Measurements from ENCODE around the gene CD81.

DNA sequence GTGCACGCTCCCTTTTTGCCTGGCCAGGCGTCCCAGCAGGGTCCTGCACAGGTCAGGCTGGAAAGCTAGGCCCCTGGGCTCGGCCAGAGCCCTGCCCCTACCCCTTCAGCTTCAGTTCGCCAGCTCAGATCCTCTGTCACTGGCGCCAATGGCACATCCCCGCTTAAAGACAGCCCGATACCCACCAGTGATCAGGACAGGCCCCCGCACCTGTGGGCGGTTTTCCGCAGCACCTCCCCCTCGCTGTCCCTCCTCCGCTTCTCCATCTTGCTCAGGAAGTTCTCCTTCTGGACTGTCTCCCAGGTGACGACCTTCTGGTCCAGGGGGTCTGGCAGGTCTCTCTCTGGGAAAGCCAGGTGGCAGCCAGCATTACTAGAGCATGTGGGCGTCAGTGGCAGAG is 29.3 kb downstream of the CD81 start:
- TF ChIP-seq, protein P1, sequence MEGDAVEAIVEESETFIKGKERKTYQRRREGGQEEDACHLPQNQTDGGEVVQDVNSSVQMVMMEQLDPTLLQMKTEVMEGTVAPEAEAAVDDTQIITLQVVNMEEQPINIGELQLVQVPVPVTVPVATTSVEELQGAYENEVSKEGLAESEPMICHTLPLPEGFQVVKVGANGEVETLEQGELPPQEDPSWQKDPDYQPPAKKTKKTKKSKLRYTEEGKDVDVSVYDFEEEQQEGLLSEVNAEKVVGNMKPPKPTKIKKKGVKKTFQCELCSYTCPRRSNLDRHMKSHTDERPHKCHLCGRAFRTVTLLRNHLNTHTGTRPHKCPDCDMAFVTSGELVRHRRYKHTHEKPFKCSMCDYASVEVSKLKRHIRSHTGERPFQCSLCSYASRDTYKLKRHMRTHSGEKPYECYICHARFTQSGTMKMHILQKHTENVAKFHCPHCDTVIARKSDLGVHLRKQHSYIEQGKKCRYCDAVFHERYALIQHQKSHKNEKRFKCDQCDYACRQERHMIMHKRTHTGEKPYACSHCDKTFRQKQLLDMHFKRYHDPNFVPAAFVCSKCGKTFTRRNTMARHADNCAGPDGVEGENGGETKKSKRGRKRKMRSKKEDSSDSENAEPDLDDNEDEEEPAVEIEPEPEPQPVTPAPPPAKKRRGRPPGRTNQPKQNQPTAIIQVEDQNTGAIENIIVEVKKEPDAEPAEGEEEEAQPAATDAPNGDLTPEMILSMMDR (IDR thresholded peaks at IDR 0.05): no peak
- TF ChIP-seq TEAD1 (CRISPR knock-in tag; IDR thresholded peaks at IDR 0.05): no peak
- TF ChIP-seq, protein P2, sequence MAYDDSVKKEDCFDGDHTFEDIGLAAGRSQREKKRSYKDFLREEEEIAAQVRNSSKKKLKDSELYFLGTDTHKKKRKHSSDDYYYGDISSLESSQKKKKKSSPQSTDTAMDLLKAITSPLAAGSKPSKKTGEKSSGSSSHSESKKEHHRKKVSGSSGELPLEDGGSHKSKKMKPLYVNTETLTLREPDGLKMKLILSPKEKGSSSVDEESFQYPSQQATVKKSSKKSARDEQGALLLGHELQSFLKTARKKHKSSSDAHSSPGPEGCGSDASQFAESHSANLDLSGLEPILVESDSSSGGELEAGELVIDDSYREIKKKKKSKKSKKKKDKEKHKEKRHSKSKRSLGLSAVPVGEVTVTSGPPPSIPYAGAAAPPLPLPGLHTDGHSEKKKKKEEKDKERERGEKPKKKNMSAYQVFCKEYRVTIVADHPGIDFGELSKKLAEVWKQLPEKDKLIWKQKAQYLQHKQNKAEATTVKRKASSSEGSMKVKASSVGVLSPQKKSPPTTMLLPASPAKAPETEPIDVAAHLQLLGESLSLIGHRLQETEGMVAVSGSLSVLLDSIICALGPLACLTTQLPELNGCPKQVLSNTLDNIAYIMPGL (CRISPR knock-in tag; IDR thresholded peaks at IDR 0.05): no peak
- TF ChIP-seq GABPB1 (CRISPR knock-in tag; IDR thresholded peaks at IDR 0.05): no peak
- TF ChIP-seq, protein P3, sequence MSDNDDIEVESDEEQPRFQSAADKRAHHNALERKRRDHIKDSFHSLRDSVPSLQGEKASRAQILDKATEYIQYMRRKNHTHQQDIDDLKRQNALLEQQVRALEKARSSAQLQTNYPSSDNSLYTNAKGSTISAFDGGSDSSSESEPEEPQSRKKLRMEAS (CRISPR knock-in tag; IDR thresholded peaks at IDR 0.05): no peak
- TF ChIP-seq NFYB (CRISPR knock-in tag; conservative IDR thresholded peaks at IDR 0.05; ENCODE audit: low read depth): no peak
- TF ChIP-seq, protein P4, sequence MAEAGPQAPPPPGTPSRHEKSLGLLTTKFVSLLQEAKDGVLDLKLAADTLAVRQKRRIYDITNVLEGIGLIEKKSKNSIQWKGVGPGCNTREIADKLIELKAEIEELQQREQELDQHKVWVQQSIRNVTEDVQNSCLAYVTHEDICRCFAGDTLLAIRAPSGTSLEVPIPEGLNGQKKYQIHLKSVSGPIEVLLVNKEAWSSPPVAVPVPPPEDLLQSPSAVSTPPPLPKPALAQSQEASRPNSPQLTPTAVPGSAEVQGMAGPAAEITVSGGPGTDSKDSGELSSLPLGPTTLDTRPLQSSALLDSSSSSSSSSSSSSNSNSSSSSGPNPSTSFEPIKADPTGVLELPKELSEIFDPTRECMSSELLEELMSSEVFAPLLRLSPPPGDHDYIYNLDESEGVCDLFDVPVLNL (CRISPR knock-in tag; IDR thresholded peaks at IDR 0.05; ENCODE audit: borderline replicate concordance, low read depth): no peak
- TF ChIP-seq GRHL2 (CRISPR knock-in tag; IDR thresholded peaks at IDR 0.05; ENCODE audit: insufficient replicate concordance, severe bottlenecking): no peak
- TF ChIP-seq, protein P5, sequence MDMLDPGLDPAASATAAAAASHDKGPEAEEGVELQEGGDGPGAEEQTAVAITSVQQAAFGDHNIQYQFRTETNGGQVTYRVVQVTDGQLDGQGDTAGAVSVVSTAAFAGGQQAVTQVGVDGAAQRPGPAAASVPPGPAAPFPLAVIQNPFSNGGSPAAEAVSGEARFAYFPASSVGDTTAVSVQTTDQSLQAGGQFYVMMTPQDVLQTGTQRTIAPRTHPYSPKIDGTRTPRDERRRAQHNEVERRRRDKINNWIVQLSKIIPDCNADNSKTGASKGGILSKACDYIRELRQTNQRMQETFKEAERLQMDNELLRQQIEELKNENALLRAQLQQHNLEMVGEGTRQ (CRISPR knock-in tag; IDR thresholded peaks at IDR 0.05): no peak
- TF ChIP-seq, protein P6, sequence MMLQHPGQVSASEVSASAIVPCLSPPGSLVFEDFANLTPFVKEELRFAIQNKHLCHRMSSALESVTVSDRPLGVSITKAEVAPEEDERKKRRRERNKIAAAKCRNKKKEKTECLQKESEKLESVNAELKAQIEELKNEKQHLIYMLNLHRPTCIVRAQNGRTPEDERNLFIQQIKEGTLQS (CRISPR knock-in tag; conservative IDR thresholded peaks at IDR 0.05): no peak
- TF ChIP-seq CBFB (CRISPR knock-in tag; IDR thresholded peaks at IDR 0.05; ENCODE audit: low read depth): no peak

All from WTC11 (cell line).